MG63 (cell line): ENCODE results near the gene TMEM108. TPM values are rescaled to one million over a fixed set of nuclear protein-coding genes. Genes with fewer than 3 reads are reported as not detected.
A peak's percentile ranks its signal among the peaks of the same experiment; 100 is the strongest.

Experiments used
- DNase-seq: peaks from one replicate; pipeline ENCODE4 v3.0.0-alpha.2; 2020
- H3K27me3 ChIP-seq: fragments of 250-450 bp; sonication (Bioruptor Pico); 2 replicates; pipeline ENCODE4 v1.5.1; 2020; ENCODE audit warnings: mild to moderate bottlenecking, moderate library complexity
- H3K36me3 ChIP-seq: fragments of 250-450 bp; sonication (Bioruptor Pico); 2 replicates; pipeline ENCODE4 v1.5.1; 2020; ENCODE audit warnings: mild to moderate bottlenecking, moderate library complexity
- H3K4me3 ChIP-seq: fragments of 250-450 bp; sonication (Bioruptor Pico); 2 replicates; pipeline ENCODE4 v1.5.1; 2020; ENCODE audit warnings: mild to moderate bottlenecking, moderate library complexity
- H3K9me3 ChIP-seq: fragments of 250-450 bp; sonication (Bioruptor Pico); 2 replicates; pipeline ENCODE4 v1.5.1; 2020; ENCODE audit warnings: mild to moderate bottlenecking, moderate library complexity
- total RNA-seq: library from RNA; depleted of rRNA; stranded (reverse); fragments of >200 nt; shearing (Covaris generic); gene quantifications from 2 replicates; pipeline ENCODE4 v1.2.3, GENCODE V29; 2014; ENCODE audit warnings: low replicate concordance

Gene TMEM108
- total RNA-seq, 1 experiment from 2014 or later = 0.79 TPM

GRCh38 chr3:133381346-133382109 lies 343.3 kb downstream of the TMEM108 start:
- Histone ChIP-seq H3K4me3 (no peak overlapping the region), H3K36me3 (no peaks in the 10 kb centered on the region), H3K9me3 (no peaks in the 10 kb centered on the region), H3K27me3 (no peaks in the 10 kb centered on the region)
- DNase-seq = no peak

GRCh38 chr3:133383175-133383574 lies 345.0 kb downstream of the TMEM108 start:
- DNase-seq = no peak
- no peak overlapping the region for H3K4me3 ChIP-seq
- no peaks in the 10 kb centered on the region for H3K9me3 ChIP-seq
- H3K27me3 ChIP-seq = no peaks in the 10 kb centered on the region
- H3K36me3 ChIP-seq = no peaks in the 10 kb centered on the region

GRCh38 chr3:133383741-133384140 lies 345.6 kb downstream of the TMEM108 start:
- no peak overlapping the region for H3K4me3 ChIP-seq
- DNase-seq = no peak
- H3K27me3 ChIP-seq = no peaks in the 10 kb centered on the region
- no peaks in the 10 kb centered on the region for H3K9me3 ChIP-seq
- no peaks in the 10 kb centered on the region for H3K36me3 ChIP-seq

- no peak overlapping the region for H3K4me3 ChIP-seq
- no peaks in the 10 kb centered on the region for H3K36me3 ChIP-seq
- DNase-seq = peak; percentile 40
- H3K27me3 ChIP-seq = no peaks in the 10 kb centered on the region
- H3K9me3 ChIP-seq = no peaks in the 10 kb centered on the region
Observed at GRCh38 chr3:133384331-133385027, 346.3 kb downstream of the TMEM108 start.

DNA sequence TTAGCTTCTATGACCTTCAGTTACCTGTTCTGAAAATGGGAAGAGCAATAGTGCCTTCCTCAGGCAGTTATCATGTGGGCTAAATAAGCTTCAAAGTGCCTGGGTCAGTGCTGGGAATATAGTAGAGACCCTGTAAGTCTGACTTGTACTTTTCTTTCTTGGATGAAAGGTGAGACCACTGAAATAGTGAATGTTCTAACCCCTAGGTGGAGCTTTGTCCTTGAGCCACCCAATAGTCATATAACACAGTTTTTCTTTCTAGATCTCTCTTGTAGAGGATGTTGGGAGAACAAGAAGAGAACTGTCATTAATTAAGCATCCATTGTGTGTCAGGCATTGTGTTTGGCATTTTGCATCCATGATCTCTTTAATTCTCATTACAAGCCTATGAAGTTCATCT lies 348.7 kb downstream of the TMEM108 start:
- Histone ChIP-seq H3K36me3 (no peaks in the 10 kb centered on the region), H3K4me3 (no peak overlapping the region), H3K9me3 (no peaks in the 10 kb centered on the region), H3K27me3 (no peaks in the 10 kb centered on the region)
- no peak for DNase-seq

DNA sequence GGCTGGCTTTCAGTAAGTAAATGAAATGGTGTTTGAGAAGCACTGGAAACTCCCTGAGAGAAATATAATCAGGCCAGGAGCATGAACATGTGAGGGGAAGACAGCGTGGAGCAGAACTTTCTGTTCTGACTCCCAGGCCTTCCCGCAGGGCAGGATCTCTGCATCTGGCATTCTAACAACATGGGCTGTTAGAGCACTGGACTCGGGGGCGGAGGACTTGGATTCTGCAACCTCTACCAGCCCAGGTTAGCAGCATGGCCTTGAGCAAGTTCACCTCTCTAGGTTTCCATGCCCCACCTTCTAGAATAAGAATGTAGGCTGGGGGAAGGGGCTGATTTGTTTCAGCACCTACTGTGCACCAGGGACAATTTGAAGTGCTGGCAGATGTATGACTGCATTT lies 349.1 kb downstream of the TMEM108 start:
- no peaks in the 10 kb centered on the region for H3K36me3 ChIP-seq
- H3K4me3 ChIP-seq = no peak overlapping the region
- no peak for DNase-seq
- H3K9me3 ChIP-seq = no peaks in the 10 kb centered on the region
- H3K27me3 ChIP-seq = no peaks in the 10 kb centered on the region

DNA sequence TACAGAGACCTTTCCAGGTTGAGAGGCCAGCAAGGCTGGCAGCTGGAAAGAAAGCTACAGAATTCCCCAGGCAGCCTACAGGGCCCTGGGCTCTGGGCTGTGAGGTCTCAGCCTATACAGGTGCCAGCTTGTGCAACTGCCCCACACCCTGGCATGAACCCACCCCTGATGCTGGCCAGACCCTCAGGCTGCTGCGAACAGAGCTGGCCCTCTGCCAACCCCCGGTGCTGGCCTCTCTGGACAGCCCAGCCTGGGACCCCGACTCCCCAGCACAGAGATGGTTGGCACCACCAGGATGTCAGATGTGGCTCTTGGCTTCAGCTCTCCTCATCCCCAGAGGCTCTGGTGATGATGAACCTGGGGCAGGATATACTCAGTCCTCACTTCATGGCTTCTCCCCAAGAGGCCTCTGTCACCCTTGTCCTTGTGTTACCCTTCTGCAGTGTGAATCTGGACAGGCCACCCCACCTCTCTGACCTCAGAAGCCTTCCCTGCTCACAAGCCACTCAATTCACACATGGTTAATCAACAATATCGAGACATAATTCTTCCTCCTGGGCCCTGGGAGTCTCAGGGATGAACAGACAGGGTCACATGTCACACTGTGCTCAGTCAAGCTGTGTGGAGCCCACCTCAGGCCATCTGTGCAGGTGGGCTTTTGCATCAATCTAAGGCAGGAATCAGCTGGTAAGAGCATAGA lies 350.7 kb downstream of the TMEM108 start:
- H3K27me3 ChIP-seq = no peaks in the 10 kb centered on the region
- no peak for DNase-seq
- H3K4me3 ChIP-seq = no peak overlapping the region
- peaks cover 4% of the 10 kb centered on the region for H3K9me3 ChIP-seq
- no peaks in the 10 kb centered on the region for H3K36me3 ChIP-seq

GRCh38 chr3:133390715-133391114 lies 352.5 kb downstream of the TMEM108 start:
- no peak for DNase-seq
- Histone ChIP-seq H3K4me3 (no peak overlapping the region), H3K36me3 (no peaks in the 10 kb centered on the region), H3K9me3 (peaks cover 14% of the 10 kb centered on the region), H3K27me3 (no peaks in the 10 kb centered on the region)

- Histone ChIP-seq H3K4me3 (no peak overlapping the region), H3K9me3 (peaks cover 14% of the 10 kb centered on the region), H3K36me3 (no peaks in the 10 kb centered on the region), H3K27me3 (no peaks in the 10 kb centered on the region)
- peak; percentile 25 for DNase-seq
Observed at GRCh38 chr3:133393204-133393603, 355.0 kb downstream of the TMEM108 start.

GRCh38 chr3:133393691-133394474 lies 355.7 kb downstream of the TMEM108 start:
- peak; percentile 73 for DNase-seq
- Histone ChIP-seq H3K36me3 (no peaks in the 10 kb centered on the region), H3K27me3 (no peaks in the 10 kb centered on the region), H3K9me3 (peaks cover 14% of the 10 kb centered on the region), H3K4me3 (no peak overlapping the region)

DNA sequence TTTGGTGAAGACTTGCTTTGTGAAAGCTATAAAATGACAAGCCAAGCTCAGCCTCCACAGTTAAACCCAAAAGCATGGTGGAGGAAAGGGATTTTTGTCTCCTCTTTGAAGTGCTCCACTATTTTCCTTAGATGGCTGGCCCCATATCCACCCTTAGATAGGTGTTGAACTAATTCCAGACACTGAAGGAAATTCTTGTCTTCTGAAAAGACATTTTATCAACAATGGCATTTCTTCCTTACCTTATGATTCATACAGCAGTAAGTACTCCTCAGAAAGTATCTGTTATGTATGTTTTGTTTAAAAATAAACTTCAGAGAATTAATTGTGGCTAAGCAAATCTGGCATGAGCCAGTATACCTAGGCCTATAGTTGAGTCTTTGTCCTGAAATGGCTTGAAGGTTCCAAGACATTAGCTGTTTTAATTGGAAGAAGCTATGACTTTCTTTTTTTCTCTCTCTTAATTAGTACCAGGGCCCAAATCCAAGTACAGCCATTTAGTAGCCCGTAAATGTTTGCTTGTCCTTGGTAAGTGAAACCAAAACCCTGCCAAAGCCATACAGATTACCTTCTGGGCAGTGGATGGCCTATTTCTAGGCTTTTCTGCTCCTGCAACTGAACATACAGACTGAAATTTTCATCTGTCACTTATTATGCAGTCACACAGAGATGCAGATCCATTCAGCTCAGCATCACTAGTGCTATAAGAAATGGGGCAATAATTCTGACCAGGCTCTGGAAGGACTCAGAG lies 356.5 kb downstream of the TMEM108 start:
- no peak for DNase-seq
- H3K36me3 ChIP-seq = no peaks in the 10 kb centered on the region
- H3K4me3 ChIP-seq = no peak overlapping the region
- H3K27me3 ChIP-seq = no peaks in the 10 kb centered on the region
- H3K9me3 ChIP-seq = peaks cover 14% of the 10 kb centered on the region

- Histone ChIP-seq H3K36me3 (no peaks in the 10 kb centered on the region), H3K4me3 (no peak overlapping the region), H3K27me3 (no peaks in the 10 kb centered on the region), H3K9me3 (peaks cover 14% of the 10 kb centered on the region)
- no peak for DNase-seq
Observed at GRCh38 chr3:133396906-133397305, 358.7 kb downstream of the TMEM108 start.

DNA sequence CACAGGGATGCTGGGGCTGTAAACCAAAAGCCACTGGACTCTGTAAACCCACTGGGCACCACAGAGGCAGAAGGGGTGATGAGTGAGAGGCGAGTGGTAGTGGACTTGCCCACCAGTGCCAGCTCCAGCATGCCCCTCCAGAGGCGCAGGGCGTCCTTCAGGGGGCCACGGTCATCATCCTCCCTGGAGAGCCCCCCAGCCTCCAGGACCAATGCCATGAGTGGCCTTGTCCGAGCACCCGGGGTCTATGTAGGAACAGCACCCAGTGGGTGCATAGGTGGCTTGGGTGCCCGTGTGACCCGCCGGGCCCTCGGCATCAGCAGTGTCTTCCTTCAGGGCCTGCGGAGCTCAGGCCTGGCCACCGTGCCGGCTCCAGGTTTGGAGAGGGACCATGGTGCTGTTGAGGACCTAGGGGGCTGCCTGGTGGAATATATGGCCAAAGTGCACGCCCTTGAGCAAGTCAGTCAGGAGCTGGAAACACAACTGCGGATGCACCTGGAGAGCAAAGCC lies 361.9 kb downstream of the TMEM108 start, which contains the start of gene BFSP2:
TSS of gene BFSP2 (plus strand) at position 51 of the 510 bp plus-strand sequence. CDS start at position 79, 28 bp downstream.
- H3K4me3 ChIP-seq = no peak within 1 kb of the TSS
- H3K9me3 ChIP-seq = no peaks in the 10 kb centered on the region
- H3K27me3 ChIP-seq = no peaks in the 10 kb centered on the region
- H3K36me3 ChIP-seq = no peaks in the 10 kb centered on the region
- DNase-seq = no peak

DNA sequence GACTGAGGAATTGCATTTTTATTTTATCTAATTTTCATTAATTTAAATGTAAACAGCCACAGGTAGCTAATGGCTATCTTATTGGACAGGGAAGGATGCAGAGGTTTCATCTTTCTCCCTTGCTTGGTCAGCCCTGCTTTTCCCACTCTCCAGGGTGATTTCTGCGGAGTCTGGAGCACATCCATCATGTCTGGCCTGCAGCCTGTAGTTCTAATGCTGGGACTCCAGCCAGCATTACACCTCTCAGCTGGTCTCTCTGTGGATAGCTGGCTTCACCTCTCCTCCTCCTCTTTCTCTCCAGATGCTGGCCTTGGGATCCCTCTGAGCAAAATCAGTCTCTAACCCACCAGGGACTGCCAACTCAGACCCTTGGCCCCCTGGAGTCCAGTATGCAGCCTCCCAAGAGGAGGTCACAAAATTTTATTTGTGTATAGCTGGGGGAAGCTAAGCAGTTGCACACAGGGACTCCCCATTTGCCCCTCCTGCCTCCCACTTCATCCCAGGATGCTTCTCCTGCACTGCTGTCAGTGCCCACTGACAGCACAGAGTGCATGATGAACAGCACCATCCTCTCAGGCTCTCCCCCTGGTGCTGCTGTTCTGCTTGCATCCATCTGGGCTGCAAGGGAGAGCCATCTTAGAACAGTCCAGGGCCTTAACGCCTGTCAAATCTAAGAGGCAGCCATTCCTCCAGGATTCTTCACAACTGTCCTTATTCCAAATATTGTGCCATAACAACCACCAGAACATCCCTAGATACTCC lies 363.4 kb downstream of the TMEM108 start:
- no peaks in the 10 kb centered on the region for H3K9me3 ChIP-seq
- H3K4me3 ChIP-seq = no peak overlapping the region
- H3K36me3 ChIP-seq = no peaks in the 10 kb centered on the region
- DNase-seq = peak; percentile 62
- no peaks in the 10 kb centered on the region for H3K27me3 ChIP-seq

GRCh38 chr3:133404920-133405319 lies 366.7 kb downstream of the TMEM108 start:
- Histone ChIP-seq H3K4me3 (no peak overlapping the region), H3K27me3 (no peaks in the 10 kb centered on the region), H3K9me3 (no peaks in the 10 kb centered on the region), H3K36me3 (no peaks in the 10 kb centered on the region)
- DNase-seq = no peak
